CD4-positive, alpha-beta T cell treated with Interleukin-6 for 4 hours (primary cell): ENCODE measurements around the gene GGCX.
"Not testable (repeated sequence)": the region's sequence is repeated elsewhere in the genome, so short reads cannot be mapped to it uniquely, and the experiment has no call there.

Experiments
- DNase-seq: peaks from one replicate; pipeline ENCODE4 v3.0.0-alpha.2; 2020; ENCODE audit warnings: mixed read lengths

Gene GGCX

DNA sequence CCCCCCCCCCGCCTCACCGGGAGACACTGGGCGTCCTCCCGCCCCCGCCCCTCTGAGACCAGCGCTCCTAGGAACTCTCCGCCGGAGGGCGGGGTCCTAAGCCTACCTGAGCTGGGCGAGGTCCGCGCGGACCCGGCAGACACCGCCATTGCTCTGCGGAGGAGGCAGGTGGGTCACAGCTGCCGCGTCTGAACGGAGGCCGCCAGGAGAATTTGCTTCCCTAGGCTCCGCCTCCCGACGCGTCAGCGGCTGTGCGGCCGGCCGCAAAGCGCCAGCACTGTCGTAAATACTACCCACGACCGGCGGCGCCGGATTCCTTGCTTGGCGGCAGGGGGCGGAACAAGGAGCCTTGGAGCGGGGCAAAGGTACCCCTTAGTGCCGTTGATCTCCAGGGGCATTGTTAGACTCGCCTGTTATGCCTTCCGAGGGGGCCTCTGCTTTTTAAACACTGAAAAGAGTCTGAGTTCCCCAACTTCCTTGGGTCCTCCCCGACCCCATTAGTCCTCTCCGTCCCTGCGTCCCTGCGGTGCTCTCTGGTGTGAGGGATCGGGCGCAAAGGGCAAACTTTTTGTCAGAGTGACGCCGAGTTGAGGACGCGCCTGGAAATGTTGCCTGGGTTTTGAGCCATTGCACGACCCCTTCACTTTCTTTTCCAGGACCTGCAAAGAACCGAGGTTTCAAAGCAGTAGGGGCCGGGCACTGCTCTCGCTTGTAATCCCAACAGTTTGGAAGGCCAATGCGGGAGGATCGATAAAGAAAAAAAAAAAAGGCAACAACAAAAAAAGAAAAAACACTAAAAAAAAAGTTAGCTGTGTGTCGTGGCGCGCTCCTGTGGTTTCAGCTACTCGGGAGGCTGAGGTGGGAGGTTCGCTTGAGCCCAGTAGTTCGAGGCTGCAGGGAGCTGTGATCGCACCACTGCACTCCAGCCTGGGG, at the start of gene GGCX:
Gene GGCX (minus strand): TSS at position 214 of the 933 bp plus-strand sequence. CDS start 65 bp downstream, at position 149.
- DNase-seq = peak; percentile 96

DNA sequence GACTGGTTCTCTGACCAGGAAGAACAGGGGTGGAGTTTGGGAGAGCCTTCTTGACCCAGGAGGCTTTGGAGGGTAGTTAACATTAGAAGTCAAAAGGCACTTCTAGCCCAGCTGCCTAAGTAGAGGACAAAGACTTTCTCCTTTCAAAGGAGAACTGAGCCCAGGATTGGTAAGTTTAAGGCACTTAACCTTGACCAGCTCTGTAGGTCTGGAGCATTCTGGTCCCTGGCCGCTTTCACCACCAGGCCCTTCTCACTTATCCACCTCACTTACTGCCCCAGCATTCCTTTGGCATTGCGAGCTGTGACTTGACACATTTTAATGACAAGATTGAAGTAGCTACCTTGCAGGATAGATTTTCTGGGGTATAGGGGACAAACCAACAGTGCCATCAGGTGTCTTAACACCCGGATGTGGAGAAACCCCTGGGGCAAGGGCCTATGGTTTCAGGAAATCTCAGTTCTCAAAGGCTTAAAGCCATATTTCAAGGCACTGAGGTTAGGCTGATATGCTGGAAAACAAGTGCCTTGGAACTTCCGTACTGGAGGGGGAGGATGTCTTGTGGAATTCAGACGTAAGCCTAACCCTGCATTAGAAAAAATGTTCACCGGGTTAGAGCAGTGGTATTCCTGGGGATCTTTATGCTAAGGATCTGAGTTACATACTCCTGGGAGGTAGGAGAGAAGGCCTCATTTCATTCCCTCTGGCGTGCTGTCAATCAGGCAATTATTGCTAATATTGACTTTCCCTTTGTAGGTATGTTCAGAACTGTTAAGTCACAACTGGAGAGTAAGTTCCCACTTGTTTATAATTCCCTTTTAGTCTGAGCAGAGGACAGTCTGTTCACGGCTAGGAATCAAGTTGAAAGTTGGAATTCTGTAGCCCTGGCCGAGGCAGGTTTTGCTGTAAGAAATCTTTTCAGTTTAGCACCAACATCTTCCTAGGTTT, 46.2 kb upstream of the GGCX start:
- no peak for DNase-seq

DNA sequence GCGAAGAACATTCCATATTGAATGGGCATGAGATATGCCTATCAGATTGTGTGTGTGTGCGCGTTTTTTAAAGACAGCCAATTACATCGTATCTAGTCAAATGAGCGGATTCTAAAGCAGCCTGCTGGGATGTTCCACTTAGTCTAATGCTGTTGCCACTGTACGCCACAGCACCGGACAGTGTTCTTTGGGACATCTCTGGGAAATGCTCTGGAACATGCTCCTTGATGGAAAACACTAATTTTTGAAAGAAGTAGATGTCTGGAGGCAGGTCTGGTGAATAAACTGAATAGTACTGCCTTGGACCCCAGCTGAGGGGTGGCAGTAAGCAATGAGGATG, 44.8 kb upstream of the GGCX start:
- no peak for DNase-seq

DNA sequence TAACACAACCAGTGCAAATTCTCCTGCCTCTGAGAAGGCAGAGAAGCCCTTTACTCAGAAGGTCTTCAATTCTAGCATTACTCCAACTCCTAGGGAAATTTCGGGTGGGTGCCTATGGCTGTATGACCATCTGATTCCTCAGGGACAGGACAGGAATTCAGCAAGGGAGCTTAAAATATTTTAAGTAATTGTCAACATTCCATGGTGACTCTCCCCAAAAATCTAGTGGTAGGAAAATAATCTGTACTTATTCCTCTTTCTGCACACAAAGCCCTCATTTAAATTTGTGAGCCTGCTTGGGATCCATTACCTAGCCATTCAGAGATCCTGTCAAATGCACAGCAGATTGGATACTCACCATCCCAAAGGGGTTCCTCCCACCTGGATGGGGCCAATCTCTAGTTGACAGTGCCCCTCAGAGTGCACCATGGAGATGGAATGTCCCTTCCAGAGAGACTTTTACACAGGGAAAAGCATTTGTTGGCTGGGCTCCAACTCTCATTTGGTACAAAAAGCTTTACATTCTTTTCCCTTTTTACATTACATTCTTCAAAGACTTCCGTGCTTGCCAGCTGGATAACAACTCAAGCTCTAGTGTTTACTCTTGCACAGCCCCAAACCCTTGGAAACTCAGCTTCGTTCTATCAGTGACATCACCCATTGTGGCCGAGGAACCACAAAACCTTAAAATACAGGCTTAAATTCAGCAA, 44.3 kb upstream of the GGCX start:
- no peak for DNase-seq

DNA sequence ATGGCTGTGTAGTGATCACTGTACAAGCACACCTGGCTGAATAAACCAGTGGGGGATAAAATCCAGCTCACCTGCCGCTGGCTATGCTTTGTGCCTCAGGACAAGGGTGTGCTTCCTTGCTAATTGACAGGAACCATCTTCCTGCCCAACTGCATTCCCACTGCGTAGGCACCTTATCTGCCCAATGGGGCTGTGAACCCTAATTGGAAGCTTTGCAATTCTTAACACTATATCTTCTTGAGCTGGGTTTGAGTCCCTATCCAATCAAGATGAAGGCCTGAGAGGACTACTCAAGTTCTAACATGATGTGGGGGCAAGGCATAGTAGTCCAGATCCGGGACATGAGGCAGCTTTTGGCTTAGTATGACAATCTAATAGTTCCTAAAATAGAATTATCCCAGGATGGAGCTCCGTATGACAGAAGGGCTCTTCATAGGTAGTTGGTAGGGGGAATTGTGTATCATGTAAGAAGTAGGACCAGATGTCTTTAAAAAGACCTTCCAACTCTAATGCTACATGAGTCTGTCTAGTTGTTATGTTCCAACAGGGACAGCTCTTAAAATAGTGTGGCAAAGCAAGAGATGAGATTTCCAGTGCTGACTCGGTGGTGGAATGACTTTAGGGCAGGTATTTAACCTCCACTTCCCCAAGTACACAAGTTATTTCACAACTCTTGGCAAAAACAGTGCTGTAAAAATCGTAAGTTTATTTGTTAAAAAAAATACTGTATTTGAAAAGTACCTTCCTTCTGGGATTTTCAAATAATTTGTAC, 43.5 kb upstream of the GGCX start:
- DNase-seq = no peak

DNA sequence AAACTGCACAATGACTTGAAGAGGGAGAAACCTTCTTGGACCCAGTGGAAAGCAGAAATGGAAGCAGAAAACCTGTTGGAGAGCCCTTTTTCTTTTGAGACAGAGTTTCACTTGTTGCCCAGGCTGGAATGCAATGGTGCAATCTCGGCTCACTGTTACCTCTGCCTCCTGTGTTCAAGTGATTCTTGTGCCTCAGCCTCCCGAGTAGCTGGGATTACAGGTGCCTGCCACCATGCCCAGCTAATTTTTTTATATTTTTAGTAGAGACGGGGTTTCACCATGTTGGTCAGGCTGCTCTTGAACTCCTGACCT, 42.8 kb upstream of the GGCX start:
- not testable (repeated sequence) for DNase-seq

DNA sequence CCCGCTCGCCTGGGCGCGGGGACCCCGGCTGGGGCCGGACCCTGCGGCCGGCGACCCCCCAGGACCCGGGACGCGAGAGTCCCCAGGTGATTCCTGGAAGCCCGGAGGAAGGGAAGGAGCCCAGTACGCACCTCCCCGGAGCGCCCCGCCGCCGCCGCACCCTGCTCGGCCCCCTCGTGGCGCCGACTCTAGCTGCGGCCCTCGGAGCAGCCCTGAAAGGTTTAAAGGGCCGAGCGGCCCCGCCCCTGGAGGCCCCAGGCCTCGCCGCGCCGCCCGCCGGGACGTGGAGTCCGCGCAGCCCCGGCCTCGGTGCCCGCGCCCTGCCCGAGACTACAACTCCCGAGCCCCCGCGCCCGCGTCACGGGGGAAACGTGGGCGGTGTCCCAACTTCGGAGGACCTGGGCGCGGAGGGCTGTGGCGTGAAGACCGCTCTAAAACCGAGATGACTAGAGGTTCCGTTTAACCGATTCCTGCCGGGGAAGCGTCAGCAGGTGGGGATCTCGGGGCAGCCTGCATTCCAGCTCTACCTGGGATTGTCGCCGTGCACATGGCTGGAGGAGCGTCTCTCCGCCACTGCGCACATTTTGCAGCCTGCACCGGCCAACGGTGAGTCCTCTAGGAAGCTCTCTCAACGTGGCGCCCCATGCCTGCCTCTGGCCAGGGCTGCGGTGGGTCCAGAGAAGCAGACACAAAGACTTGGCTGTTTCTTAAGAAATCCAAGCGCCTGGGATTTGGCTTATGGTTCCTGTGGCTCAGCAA, 41.4 kb upstream of the GGCX start, which contains the start of gene TMEM150A:
Gene TMEM150A (minus strand): TSS at position 223 of the 759 bp plus-strand sequence. CDS start 750 bp downstream, outside the sequence.
- peak; percentile 91 for DNase-seq

DNA sequence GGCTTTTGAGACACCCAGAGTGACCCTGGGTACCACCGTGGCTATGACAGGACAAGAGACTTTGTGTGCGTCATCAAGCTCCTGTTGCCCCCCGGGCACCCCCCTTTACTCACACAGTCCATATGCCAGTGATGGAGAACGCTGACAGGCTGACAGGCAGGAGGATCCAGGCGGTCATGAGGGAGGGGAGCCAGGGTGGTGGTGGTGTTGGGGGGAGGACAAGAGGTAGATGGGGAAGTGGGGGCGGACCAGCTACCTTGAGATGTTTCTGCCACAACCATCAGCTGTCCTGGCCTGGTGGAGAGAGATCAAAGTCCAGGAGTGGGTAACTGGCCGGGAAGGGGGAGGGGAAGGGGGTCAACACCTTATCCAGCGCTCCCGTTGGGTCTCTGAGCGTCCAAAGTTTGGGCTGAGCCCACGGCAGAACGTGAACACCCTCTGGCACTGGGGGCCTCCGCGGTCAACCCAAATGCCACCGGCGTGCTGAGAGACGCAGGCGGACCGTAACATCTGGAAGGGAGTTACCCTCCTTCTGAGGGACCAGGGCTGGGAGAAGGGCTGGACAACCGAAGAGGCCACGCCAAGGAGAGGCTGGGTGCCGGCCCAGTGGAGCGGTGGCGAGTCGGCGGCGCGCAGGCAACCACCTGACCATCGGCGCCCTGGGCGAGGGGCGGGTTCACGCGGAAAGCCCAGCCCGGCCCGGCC, 40.6 kb upstream of the GGCX start:
- peak; percentile 26 for DNase-seq

DNA sequence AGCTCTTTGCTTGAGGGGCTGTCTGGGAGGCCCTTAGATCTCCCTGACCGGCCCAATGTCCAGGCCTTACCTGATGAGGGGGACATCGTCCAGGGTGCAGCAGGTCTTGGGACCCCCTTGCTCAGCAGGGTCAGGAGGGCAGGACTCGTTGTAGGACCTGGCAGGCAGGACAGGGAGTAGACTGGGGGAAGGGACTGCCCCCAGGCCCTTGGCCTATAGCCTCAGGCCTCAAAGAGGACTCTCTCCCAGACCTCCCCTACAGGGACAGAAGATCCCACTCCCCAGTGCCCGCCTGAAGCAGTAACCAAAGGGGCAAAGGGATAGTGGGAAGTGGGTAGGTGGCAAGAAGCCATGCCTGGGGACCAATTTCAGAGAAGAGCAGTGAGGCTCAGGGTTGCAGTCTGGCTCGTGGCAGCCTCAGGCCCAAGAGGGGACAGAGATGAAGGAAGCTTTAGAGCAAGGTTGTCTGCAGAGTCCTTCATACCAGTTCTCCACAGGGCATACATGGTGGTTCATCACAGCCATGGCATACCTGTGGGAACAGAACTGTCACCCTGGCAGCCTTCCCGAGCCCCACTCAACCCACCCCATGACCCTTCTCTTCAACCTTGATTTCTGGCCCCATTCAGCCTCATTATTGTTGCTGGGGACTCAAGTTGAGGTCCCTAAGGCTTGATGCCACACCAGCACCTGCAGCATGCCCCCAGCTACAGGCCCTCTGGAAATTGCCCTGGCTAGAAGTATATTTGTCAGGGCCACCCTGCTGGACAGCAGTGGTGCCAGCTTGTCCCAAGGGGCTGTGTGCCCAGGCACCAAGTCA, 39.9 kb upstream of the GGCX start:
- no peak for DNase-seq

DNA sequence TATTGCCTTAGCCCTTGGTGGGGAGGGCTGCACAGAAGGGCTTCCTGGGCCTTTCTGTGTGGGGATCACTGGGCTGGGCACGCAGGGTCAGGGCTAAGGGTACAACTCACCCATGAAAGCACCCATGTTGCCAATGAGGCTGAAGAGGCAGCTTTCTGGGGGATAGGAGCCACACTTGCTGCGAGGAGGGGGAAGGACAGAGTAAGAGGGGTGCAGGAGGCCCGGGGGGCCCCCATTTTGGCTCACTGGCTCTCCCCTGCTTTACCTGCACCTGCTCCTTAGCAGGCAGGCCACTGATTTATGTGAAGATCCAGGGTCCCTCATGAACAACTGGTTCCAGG, 38.9 kb upstream of the GGCX start:
- no peak for DNase-seq

DNA sequence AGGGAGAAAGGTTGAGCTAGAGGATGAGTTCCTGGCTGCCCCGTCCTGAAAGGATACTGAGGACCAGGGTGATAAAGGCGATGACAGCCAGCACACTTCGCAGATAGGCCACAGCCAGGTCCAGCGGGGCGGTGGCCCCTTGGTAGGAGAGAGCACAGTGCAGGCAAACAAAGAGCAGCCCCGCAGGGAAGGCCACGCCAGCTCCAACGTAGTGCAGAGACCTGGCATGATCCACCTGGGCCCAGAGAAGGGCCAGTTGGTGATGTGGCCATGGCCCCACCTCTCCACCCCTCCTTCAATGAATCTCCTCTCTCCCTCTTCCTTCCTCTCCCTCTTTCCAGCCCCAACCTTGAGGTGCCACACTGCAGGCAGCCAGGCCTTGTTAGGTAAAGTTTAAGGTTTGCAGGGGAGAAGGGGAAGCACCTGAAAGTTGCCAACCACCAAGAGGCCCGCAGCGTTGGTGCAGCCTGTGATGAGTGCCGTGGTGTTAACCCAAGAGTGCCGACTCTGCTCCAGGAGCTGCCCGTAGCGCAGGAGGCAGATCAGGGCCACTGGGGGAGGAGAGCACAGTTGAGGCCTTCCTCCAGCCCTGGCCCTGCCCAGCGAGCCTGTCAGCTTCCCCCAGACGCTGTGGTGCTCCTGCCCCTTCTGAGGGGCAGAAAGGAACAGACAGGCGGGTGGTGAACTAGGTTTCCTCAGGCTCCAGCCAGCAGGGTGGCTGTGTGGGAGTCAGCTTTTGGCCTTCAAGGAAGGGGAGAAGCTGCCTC, 38.4 kb upstream of the GGCX start:
- DNase-seq = no peak

DNA sequence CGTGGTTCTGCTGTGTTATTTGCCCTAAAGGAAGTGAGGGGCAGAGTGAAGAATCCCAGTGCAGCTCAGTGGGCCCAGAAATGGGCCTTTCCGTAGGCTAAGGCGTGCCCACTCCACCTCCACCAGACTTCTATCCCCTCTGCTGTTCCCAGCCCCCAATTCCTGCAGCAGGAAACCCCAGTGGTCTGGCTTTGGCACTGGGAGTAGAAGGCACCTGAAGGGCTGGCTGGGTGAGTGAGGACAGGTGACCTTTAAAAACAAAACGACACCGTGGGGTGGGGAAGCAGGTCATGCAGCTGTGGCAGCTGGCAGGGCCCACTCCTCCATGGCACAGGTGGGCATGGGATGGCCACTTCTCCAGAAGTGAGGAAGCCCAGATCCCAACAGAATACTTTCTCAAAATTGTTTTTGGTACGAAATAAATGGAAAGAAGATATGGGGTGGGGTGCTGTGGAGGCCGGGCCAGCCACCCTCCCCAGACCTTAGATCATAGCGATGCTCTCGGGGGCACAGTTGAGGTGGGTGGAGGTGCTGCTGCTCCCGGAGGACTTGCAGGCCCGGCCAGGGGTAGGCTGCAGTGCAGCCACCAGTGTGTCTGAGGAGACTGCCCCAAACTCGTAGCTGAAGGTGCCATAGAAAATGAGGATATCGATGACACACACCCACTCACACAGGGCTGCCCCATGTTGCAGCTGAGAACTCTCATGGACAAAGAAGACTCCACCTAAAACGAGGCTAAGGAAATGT, 37.5 kb upstream of the GGCX start:
- no peak for DNase-seq

DNA sequence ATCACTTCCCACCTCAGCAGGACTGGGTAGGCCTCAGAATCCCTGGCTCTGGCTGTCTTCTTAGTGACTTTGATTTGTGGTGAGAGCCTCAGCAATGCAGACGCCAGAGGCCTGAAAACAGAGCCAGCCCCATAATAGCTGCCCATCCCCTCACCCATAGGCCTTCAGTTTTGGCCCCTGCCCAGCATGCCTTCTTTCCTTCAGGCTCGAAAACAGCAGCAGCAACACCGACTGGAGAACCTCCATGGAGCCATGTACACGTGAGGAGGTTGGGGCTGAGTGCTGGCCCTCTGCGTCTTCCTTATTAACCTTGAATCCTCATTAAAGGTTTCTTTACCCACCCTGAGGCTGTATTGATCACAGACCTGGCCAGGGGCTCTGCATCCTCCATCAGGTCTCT, 35.9 kb upstream of the GGCX start:
- DNase-seq = no peak

DNA sequence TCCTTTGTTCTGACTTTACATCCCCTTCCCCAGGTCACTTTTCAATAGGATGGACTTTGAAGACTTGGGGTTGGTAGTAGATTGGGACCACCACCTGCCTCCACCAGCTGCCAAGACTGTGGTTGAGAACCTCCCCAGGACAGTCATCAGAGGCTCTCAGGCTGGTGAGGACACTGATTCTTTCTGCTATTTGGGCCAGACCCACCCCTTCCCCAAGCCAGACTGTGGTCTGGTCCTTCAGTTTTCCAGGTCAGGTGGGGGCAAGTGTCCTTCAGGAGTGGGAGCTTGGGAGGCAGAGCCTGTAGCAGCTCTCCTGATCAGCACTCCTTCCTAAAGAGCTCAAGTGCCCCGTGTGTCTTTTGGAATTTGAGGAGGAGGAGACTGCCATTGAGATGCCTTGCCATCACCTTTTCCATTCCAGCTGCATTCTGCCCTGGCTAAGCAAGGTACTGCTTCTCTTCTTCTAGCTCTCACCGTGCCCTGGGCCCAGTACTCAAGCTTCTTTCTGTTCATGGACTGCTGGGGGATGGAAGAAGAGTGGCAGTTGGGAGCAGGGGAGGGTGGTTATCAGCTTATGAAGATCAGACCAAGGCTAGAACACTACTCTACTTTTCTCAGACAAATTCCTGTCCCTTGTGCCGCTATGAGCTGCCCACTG, 35.3 kb upstream of the GGCX start:
- DNase-seq = no peak

DNA sequence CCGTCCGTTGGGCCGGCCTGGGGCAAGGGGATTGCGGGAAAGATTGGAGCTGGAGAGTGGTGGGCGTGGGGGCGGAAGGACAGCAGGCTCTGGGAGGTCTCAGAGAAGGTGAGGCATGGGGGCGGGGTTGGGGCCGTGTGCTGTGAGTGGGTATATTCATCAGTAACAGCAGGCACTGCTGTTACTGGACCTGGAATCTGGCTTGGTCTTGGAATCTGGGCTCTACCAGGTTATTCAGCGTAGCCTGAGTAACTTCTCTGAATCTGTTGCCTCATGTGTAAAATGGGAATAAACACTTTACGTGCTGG, 34.7 kb upstream of the GGCX start:
- no peak for DNase-seq

DNA sequence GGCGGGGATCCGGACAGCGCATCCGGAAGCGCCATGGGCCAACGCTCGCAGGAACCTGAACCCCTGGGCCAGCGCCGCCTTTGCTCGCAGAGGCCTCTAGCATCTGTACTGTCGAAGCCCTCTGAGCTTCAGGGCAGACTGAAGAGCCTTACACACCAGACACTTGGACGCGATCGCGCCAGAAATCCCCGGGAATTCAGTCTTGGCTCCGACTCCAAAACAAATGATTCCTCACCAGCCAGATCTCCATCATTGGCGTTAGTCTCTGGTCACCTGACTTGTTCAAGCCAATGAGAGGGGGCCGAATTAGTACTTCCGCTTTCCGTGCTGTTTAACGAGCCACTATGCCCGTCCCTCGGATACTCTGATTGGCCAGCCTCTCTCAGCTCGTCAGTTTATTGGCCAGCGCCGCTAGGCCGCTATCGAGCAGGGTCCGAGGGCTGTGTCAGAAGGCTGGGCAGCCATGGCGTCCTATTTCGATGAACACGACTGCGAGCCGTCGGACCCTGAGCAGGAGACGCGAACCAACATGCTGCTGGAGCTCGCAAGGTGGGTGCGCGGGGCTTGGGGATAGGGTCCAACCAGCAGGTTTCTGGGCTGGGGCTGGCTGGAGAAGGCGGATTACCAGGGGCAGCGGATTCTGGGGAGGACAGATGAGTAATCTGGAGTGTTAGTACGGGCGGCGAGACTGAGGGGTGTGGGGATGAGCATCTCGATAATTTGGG, 34.2 kb upstream of the GGCX start, which contains the start of gene RNF181:
Gene RNF181 (plus strand): TSS at position 445 of the 725 bp plus-strand sequence. CDS start 19 bp downstream, at position 464.
- DNase-seq = peak; percentile 90

DNA sequence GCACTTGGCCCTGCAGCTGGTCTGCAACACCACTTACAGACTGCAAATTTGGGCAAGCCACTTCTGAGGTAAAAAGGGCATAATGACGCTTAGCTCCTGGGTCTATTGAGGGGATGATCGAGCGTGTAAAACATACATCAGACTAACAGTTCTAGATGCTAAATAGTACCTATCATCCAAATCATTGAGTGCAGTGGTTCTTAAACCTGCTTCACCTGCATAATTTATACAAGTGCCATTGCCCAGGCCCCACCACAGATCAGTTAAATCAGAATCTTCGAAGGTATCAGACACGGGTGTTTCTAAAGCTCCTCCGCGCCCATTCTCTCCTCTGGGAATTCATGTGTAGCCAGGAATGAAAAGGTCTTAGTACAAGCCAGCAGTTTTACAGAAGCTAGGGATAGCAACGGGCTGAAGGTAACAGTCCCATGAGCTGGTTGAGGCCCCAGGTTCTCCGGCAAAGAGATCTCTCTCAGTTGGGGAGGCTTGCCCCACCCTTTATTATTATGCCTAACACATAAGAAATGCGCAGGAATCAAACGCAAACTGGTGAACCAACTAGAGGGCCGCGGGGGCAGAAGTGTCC, 33.5 kb upstream of the GGCX start:
- no peak for DNase-seq
